ENCODE measurements around the gene MYO16.

DNA sequence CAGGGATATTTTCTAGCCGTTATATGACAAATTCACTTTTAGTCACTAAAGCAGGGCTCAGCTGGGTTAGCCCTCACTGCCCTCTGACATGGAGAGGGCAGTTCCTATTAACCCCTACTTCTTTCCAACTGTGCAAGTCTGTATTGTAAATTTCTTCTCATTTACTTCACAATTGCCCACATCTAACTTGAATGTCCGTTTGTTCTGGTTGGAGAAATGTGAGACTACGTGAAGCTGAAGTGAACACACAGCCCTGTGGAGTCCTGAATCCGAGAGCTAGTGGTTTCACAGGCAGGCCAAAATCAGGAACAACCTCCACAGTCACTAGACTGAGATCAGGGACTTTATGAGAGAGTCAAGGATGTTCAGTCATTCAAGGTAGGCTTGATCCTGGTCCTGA, 4.4 kb upstream of the MYO16 start:
- TF ChIP-seq, protein P1, sequence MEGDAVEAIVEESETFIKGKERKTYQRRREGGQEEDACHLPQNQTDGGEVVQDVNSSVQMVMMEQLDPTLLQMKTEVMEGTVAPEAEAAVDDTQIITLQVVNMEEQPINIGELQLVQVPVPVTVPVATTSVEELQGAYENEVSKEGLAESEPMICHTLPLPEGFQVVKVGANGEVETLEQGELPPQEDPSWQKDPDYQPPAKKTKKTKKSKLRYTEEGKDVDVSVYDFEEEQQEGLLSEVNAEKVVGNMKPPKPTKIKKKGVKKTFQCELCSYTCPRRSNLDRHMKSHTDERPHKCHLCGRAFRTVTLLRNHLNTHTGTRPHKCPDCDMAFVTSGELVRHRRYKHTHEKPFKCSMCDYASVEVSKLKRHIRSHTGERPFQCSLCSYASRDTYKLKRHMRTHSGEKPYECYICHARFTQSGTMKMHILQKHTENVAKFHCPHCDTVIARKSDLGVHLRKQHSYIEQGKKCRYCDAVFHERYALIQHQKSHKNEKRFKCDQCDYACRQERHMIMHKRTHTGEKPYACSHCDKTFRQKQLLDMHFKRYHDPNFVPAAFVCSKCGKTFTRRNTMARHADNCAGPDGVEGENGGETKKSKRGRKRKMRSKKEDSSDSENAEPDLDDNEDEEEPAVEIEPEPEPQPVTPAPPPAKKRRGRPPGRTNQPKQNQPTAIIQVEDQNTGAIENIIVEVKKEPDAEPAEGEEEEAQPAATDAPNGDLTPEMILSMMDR (IDR thresholded peaks at IDR 0.05; ENCODE audit: poor library complexity): no peak
- TF ChIP-seq EZH2 (IDR thresholded peaks at IDR 0.05; ENCODE audit: borderline replicate concordance) (no peak), EZH2phosphoT487 (IDR thresholded peaks at IDR 0.05; ENCODE audit: low read depth, severe bottlenecking, unreplicated experiment) (no peak)

Measured in hepatocyte (in vitro differentiated cells).